CMK (cell line): ENCODE data around the gene OR9K2.
"Not testable (repeated sequence)": the region's sequence is repeated elsewhere in the genome, so short reads cannot be mapped to it uniquely, and the experiment has no call there.

Experiments used
- DNase-seq: peaks from one replicate; pipeline ENCODE4 v3.0.0-alpha.2; 2010; ENCODE audit warnings: low read depth

Gene OR9K2, protein sequence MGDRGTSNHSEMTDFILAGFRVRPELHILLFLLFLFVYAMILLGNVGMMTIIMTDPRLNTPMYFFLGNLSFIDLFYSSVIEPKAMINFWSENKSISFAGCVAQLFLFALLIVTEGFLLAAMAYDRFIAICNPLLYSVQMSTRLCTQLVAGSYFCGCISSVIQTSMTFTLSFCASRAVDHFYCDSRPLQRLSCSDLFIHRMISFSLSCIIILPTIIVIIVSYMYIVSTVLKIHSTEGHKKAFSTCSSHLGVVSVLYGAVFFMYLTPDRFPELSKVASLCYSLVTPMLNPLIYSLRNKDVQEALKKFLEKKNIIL

DNA sequence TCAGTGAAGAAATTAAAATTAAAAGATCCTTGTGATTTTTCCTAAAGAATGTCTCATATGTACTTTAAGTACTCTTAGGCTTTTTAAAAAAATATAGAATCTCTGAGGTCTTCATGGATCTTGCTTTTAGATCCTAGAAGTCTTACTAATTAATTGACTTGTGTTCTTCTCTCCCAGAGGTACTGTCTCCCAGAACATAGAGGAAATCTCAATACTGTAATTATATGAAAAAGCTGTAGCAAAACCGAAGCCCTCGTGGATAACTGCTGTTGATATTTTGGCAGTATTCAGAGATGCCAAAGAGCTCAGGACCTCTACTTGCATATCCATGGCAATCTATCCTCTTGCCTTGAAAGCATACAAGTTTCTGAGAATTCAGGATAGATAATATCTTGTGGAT is at the start of gene OR9K2:
Gene OR9K2, plus strand, starts transcription at position 301 of the 400 bp plus-strand sequence. CDS start 3,429 bp downstream, outside the sequence.
- DNase-seq: no peak

DNA sequence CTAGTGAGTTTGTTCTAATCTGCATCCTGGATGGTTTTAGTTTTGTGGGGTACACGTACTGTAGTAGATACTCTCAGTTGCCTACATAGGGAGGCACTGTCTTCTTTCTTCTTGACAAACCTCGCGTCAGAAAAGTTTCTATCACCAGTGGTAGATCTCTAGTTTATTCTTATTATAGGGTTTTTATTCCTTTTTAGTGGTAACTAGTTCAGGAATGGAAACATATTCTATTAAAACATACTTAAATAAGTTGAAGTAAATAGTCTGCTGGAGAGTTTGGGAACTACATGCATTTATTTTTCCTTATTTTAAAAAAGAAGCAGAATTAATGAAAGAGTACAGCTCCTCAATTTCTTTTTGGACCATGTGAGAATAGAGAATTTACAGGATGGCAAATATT is 33.6 kb upstream of the OR9K2 start:
- no peak for DNase-seq

DNA sequence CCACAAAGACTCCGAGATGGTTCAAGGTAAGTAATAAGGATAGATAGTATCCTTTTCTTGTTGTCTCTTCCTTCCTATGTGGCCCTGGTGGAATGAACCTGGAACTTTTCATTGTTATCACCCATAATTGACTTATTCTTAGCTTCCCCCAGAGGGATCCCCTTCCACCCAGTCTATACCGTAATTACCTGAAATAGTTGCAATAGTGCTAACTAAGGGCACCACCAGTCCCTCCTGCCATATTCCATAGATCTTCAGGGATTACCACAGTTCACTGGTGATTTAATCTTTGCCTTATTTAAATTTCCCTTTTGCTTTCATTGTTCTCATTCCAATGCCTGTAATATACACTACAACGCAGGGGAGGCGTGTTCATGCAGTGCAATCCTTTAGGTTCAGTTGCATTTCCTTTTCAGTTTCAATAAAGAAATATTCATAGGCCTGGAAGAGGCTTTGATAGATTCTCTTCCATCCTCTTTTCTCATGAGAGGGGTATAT is 13.8 kb upstream of the OR9K2 start:
- DNase-seq: no peak

- DNase-seq: no peak
These were observed 10.1 kb upstream of the OR9K2 start for GRCh38 chr12:55116152-55116551.

DNA sequence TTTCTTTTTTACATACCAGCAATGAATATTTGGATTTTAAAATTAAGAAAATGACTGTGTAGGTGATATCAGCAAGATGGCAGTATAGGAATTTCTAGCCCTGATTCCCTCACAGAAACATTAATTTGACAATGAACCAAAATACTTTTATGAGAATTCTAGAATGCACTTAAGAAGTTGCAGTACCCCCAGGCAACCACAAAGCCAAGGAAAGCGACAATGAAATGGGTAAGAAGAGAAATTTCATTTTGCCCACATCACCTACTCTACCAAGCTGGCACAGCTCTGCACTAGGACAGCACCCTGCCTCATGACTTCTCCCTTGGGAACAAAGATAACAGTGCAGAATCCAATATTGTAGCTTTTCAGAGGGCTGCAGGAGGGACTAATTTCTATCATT is 6.6 kb downstream of the OR9K2 start:
- DNase-seq: no peak

DNA sequence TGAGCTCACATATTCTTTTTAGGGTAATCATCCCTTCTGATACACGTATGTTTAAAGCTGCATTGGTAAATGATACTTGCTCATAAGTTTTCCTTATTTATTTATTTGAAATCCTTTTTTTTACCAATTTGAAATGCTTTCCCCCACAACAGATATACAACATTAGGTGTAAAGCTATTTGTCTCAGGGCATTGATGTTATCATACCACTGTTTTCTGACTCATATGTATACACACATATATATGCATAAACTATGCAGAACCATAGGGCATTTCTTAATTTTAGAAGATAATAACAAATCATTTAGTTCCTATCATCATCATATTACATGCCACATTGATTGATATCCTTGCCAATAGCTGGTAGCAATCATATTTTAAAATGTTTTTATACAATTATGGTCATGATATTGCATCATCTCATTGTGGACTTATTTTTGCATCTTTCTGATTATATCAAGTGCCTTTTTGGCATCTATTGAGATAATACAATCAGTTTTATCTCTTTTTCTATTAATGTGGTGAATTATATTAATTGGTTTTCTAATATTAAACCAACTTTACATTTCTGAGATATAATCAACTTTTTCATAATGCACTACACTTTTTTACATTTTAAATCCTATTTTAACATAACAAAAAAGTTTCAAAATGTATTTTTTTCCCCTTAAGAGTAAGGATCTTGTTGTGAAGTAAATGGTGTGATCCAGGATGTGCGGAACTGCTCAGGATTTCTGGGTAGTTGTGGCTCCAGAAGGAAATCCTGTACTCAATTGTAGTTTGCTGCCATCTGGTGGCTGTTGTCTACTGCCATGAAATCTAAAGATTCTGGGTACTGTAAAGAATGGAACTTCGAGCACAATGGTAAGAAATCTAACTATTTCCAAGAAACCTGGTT is 16.7 kb downstream of the OR9K2 start:
- peak; percentile 32 for DNase-seq

GRCh38 chr12:55143566-55143870 is 17.3 kb downstream of the OR9K2 start:
- no peak for DNase-seq

DNA sequence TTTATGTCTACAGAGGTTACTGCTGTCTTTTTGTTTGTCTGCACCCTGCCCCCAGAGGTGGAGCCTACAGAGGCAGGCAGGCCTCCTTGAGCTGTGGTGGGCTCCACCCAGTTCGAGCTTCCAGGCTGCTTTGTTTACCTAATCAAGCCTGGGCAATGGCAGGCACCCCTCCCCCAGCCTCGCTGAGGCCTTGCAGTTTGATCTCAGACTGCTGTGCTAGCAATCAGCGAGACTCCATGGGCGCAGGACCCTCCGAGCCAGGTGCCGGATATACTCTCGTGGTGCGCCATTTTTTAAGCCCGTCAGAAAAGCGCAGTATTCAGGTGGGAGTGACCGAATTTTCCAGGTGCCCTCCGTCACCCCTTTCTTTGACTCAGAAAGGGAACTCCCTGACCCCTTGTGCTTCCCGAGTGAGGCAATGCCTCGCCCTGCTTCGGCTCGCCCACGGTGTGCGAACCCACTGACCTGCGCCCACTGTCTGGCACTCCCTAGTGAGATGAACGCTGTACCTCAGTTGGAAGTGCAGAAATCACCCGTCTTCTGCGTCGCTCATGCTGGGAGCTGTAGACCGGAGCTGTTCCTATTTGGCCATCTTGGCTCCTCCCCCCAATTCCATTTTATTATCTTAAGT is 40.9 kb downstream of the OR9K2 start:
- not testable (repeated sequence) for DNase-seq

GRCh38 chr12:55171445-55171844 is 45.2 kb downstream of the OR9K2 start:
- no peak for DNase-seq

DNA sequence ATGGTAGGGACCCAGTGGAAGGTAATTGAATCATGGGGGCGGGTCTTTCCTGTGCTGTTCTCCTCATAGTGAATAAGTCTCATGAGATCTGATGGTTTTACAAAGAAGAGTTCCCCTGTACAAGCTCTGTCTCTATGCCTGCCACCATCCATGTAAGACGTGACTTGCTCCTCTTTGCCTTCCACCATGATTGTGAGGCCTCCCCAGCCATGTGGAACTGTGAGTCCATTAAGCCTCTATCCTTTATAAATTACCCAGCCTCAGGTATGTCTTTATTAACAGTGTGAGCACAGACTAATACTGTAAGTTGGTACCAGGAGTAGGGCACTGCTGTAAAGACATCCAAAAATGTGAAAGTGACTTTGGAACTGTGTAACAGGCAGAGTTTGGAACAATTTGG is 45.6 kb downstream of the OR9K2 start:
- DNase-seq: not testable (repeated sequence)

DNA sequence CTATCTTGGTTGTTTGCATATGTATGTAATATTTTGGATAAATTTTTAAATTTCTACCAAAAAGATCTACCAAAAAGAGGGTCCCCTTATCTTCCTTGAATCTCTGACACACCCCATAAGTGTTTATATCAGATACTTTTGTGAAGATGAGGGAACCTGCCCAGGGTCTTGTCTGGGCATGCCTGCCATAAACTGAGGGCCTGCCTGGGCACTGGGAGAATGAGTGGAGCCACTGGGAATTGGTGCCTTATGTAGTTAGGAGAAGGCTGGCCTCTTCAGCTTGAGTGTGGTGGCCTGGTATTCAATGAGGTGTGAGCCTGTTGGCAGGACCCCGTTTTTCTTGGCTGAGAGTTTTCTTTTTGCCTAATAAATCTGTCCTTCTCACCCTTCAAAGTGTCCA is 46.5 kb downstream of the OR9K2 start:
- DNase-seq: no peak

DNA sequence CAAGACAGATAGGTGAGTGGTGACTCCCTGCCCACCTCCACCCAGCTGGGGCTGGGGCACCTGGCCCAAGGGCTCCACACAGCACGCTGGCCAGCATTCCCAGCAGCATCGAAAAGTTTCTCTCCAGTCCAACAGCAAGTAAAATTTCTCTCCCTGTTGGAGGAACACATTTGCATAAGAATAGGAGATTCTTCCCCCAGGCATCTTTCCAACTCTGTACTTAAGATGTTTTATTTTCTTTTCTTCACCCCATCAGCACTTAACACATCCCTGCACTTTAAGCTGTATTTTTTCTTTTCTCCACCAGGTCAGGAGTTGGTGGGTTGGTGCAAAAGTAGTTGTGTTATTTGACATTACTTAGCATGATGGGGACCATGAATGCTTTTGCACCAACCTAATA is 47.2 kb downstream of the OR9K2 start:
- no peak for DNase-seq
